Hepatocyte (in vitro differentiated cells): Measurements from ENCODE around the gene RNF175. TPM values are rescaled to one million over a fixed set of nuclear protein-coding genes. Genes with fewer than 3 reads are reported as not detected.

Experiments used
- DNase-seq: peaks from one replicate; pipeline ENCODE4 v3.0.0-alpha.2; 2016; ENCODE audit warnings: low spot score
- H2AFZ ChIP-seq: fragments of 200-600 bp; sonication (generic); 2 replicates; pipeline ENCODE4 v1.6.0; 2016; ENCODE audit warnings: antibody characterized with exemption, mild to moderate bottlenecking
- H3K27ac ChIP-seq: fragments of 200-600 bp; sonication (generic); 2 replicates; pipeline ENCODE4 v1.5.1; 2016; ENCODE audit warnings: mild to moderate bottlenecking
- H3K27me3 ChIP-seq: fragments of 200-600 bp; sonication (generic); 2 replicates; pipeline ENCODE4 v1.6.1; 2016
- H3K36me3 ChIP-seq: fragments of 200-600 bp; sonication (generic); replicated peaks from 2 replicates; pipeline ENCODE4 v1.5.1; 2016; ENCODE audit warnings: low read depth; ENCODE audit not compliant: insufficient read depth
- H3K4me1 ChIP-seq: fragments of 200-600 bp; sonication (generic); 2 replicates; pipeline ENCODE4 v1.5.1; 2016; ENCODE audit warnings: mild to moderate bottlenecking, moderate library complexity; ENCODE audit not compliant: insufficient read depth
- H3K4me2 ChIP-seq: fragments of 200-600 bp; sonication (generic); 2 replicates; pipeline ENCODE4 v1.6.0; 2016
- H3K4me3 ChIP-seq: fragments of 200-600 bp; sonication (generic); 2 replicates; pipeline ENCODE4 v1.5.1; 2016; ENCODE audit warnings: mild to moderate bottlenecking
- H3K79me2 ChIP-seq: fragments of 200-600 bp; sonication (generic); 2 replicates; pipeline ENCODE4 v1.6.0; 2017; ENCODE audit warnings: mild to moderate bottlenecking
- H3K9me2 ChIP-seq: fragments of 200-600 bp; sonication (generic); replicated peaks from 2 replicates; pipeline ENCODE4 v1.6.0; 2017; ENCODE audit warnings: mild to moderate bottlenecking; ENCODE audit not compliant: insufficient read depth
- H3K9me3 ChIP-seq: fragments of 200-600 bp; sonication (generic); 2 replicates; pipeline ENCODE4 v1.5.1; 2016; ENCODE audit warnings: low read depth, mild to moderate bottlenecking
- H4K20me1 ChIP-seq: fragments of 200-600 bp; sonication (generic); 2 replicates; pipeline ENCODE4 v1.6.0; 2016; ENCODE audit warnings: mild to moderate bottlenecking; ENCODE audit not compliant: insufficient read depth, poor library complexity, severe bottlenecking
- EZH2 ChIP-seq: fragments of 200-600 bp; sonication (generic); IDR thresholded peaks from 2 replicates; pipeline ENCODE4 v1.6.1; 2016; ENCODE audit warnings: antibody characterized with exemption, mild to moderate bottlenecking, borderline replicate concordance
- EZH2phosphoT487 ChIP-seq: fragments of 200-600 bp; sonication (generic); IDR thresholded peaks from one replicate; pipeline ENCODE4 v1.6.1; 2018; ENCODE audit warnings: antibody characterized with exemption, mild to moderate bottlenecking, low read depth, moderate library complexity; ENCODE audit not compliant: unreplicated experiment, severe bottlenecking
- WGBS: methylation state at CpG from one replicate; pipeline ENCODE4 v1.1.6; 2016; ENCODE audit warnings: low lambda C conversion rate; ENCODE audit errors: missing lambda C conversion rate; 5-methylcytosine and 5-hydroxymethylcytosine counted together
- polyA plus RNA-seq: library from polyadenylated mRNA; unstranded; fragments of >200 nt; fragmentation: Nextera tagmentation; extraction: Ambion mirVana; gene quantifications from 2 replicates; pipeline ENCODE4 v1.2.1, GENCODE V29; 2016
- total RNA-seq: library from RNA; depleted of rRNA; stranded (reverse); fragments of >200 nt; gene quantifications from 2 replicates; pipeline ENCODE4 v1.2.3, GENCODE V29; 2014
- TF ChIP-seq, protein P1 (sequence below): fragments of 200-600 bp; sonication (generic); IDR thresholded peaks from 2 replicates; pipeline ENCODE4 v1.5.1; 2016; ENCODE audit warnings: antibody characterized with exemption, mild to moderate bottlenecking; ENCODE audit not compliant: poor library complexity

Gene RNF175
- total and polyA plus RNA-seq, 2 experiments from 2014 or later, result 2.1 to 2.8 TPM

DNA sequence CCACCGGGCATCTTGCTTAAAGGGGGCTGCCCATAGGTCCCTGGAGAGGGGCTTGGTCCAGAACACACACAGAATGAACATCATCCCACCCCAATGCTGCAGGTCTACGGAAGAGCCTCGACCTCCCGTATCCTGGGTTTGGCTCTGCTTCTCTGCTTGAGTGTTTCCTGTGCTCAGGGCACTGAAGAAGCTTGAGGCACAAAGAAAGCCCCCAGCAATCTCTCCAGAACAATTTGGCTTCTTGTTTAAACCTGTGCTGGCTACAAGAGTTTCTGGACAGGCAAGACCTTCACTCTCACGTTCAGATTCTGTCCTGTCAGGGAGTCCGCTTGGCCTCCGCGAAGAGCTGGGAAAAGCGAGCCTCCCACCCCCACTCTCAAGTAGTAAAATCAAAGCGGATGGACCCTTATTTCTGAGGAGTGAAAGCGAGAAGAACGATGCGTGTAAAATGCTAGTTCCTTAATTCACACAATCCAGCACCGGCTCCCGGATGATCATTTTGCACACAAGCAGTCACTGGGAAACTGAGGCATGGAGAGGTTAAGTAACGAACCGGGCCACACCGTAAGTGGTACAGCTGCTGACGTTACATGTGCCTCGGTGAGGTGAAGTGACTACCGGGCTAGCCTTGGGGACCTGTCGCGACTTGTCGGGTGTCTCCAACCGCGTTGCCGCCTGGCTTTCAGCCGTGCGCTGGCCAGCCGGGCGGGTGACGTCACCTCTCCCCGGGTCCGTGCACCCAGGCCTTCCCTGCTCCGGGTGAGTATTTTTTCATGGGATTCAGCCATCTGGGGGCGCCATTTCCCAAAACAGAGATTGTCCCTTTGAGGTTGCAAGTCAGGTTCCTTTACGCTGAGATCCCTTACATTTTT is 32.2 kb upstream of the RNF175 start:
- Histone ChIP-seq H3K9me3 (no peaks in the 10 kb centered on the region), H3K27ac (no peak overlapping the region), H3K4me2 (peak overlapping the region; percentile 88), H3K79me2 (no peaks in the 10 kb centered on the region), H3K27me3 (peaks cover 76% of the 10 kb centered on the region), H4K20me1 (no peaks in the 10 kb centered on the region), H2AFZ (peak overlapping the region; percentile 56), H3K36me3 (no peaks in the 10 kb centered on the region), H3K4me1 (peaks cover 36% of the 10 kb centered on the region), H3K4me3 (peak overlapping the region; percentile 25), H3K9me2 (no peaks in the 10 kb centered on the region)
- TF ChIP-seq EZH2, result peak; percentile 13
- no peak for TF ChIP-seq EZH2phosphoT487
- TF ChIP-seq, protein P1, sequence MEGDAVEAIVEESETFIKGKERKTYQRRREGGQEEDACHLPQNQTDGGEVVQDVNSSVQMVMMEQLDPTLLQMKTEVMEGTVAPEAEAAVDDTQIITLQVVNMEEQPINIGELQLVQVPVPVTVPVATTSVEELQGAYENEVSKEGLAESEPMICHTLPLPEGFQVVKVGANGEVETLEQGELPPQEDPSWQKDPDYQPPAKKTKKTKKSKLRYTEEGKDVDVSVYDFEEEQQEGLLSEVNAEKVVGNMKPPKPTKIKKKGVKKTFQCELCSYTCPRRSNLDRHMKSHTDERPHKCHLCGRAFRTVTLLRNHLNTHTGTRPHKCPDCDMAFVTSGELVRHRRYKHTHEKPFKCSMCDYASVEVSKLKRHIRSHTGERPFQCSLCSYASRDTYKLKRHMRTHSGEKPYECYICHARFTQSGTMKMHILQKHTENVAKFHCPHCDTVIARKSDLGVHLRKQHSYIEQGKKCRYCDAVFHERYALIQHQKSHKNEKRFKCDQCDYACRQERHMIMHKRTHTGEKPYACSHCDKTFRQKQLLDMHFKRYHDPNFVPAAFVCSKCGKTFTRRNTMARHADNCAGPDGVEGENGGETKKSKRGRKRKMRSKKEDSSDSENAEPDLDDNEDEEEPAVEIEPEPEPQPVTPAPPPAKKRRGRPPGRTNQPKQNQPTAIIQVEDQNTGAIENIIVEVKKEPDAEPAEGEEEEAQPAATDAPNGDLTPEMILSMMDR, result peak; percentile 64
- WGBS, result 14% methylated on average over 37 of the region's 37 CpGs
- DNase-seq, result peak; percentile 78

DNA sequence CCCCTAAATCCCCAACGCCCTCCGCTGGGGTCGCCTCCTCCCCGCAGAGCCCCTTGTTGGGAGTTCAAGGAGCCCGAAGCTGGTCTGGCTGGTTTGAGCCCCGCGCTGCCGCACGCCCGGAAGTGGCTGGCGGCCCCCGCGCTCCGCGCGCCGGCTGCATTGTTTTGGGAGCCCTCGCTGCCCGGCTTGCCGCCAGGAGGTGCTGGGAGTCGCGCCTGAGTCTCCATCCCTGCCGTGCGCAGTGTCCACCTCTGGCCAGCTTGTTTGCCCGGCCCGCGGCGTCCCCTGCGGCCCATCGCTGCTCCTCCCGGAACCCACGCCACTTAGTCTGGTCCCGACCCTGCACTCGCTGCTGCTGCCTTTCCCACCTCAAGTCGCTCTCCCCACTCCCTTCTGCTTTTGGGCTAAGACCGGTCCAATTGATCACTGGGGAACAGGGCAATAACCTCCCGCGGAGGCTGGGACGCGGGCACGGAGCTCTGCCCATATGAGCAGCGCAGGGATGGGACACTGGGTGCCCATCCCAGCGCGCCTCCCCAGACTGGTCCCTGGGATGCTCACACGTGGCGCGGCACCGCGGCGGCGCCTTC is 31.2 kb upstream of the RNF175 start:
- WGBS, result 6% methylated on average over 51 of the region's 51 CpGs
- no peak overlapping the region for H3K4me3 ChIP-seq

DNA sequence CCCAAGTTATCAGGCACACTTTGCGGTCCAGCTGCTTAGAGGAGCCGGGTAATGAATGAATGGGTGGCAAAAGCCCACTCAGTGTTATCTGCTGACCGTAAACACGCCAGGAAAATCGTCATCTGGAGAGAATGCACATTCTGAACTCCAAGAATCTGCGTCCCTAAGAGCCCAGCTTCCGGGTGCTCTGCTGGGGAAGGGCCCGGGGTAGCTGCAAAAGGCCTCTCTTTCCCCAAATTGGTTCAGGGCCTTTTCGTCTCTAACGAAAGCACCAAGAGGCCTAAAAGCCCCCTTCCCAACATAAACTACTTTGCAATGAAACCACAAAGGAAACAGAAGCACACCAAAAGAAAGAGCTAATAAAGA is 30.7 kb upstream of the RNF175 start:
- no peak for DNase-seq
- Histone ChIP-seq H4K20me1 (no peaks in the 10 kb centered on the region), H2AFZ (peak overlapping the region; percentile 74), H3K36me3 (no peaks in the 10 kb centered on the region), H3K4me2 (peak overlapping the region; percentile 88), H3K4me3 (no peak overlapping the region), H3K79me2 (no peaks in the 10 kb centered on the region), H3K27ac (no peak overlapping the region), H3K4me1 (peaks cover 36% of the 10 kb centered on the region), H3K9me2 (no peaks in the 10 kb centered on the region), H3K27me3 (peaks cover 76% of the 10 kb centered on the region), H3K9me3 (no peaks in the 10 kb centered on the region)
- WGBS, result 52% methylated on average over 10 of the region's 10 CpGs
- TF ChIP-seq, protein P1, result no peak
- no peak for TF ChIP-seq EZH2phosphoT487
- TF ChIP-seq EZH2, result no peak

More for the DNA sequence above, 31.2 kb upstream of the RNF175 start:
- H3K4me1 ChIP-seq, result peaks cover 36% of the 10 kb centered on the region
- H3K4me2 ChIP-seq, result peak overlapping the region; percentile 88
- TF ChIP-seq, protein P1, result peak; percentile 43
- TF ChIP-seq EZH2, result no peak
- peak; percentile 68 for DNase-seq
- peaks cover 78% of the 10 kb centered on the region for H3K27me3 ChIP-seq
- peak overlapping the region; percentile 74 for H2AFZ ChIP-seq
- no peaks in the 10 kb centered on the region for H4K20me1 ChIP-seq
- H3K9me3 ChIP-seq, result no peaks in the 10 kb centered on the region
- no peaks in the 10 kb centered on the region for H3K9me2 ChIP-seq
- H3K79me2 ChIP-seq, result no peaks in the 10 kb centered on the region
- H3K36me3 ChIP-seq, result no peaks in the 10 kb centered on the region
- no peak overlapping the region for H3K27ac ChIP-seq
